Measurements from ENCODE around the gene NRF1.

DNA sequence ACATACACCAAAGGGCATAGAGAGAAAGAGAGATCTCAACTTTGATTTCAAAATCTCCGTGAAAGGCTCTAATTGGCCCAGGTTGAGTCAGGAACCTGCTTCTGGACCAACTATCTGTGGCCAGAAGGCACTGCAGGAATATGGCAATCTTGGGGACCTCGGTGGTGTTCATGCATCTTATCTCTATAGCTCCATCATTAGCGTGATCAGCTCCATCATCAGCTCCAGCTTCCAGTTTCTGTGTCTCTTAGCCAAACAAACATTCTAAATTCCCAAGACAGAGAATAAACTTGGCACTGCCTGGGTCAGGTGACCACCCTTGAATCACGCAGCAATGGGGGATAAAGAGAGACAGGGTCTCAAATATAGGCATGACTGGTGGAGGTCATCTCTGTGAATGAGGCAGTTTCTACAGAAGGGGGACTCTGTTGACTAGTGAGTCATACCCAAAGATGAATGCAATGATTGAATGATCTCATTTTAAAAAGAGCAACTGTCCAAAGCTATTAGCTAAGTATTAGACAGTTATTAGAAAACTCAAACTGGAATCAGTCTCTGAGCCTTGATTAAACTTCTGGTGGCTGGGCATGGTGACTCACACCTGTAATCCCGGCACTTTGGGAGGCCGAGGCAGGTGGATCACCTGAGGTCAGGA lies 5.4 kb upstream of the NRF1 start:
- TF ChIP-seq MAX (IDR thresholded peaks at IDR 0.05; ENCODE audit: low read depth, low read length): no peak
- TF ChIP-seq, protein P1, sequence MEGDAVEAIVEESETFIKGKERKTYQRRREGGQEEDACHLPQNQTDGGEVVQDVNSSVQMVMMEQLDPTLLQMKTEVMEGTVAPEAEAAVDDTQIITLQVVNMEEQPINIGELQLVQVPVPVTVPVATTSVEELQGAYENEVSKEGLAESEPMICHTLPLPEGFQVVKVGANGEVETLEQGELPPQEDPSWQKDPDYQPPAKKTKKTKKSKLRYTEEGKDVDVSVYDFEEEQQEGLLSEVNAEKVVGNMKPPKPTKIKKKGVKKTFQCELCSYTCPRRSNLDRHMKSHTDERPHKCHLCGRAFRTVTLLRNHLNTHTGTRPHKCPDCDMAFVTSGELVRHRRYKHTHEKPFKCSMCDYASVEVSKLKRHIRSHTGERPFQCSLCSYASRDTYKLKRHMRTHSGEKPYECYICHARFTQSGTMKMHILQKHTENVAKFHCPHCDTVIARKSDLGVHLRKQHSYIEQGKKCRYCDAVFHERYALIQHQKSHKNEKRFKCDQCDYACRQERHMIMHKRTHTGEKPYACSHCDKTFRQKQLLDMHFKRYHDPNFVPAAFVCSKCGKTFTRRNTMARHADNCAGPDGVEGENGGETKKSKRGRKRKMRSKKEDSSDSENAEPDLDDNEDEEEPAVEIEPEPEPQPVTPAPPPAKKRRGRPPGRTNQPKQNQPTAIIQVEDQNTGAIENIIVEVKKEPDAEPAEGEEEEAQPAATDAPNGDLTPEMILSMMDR (IDR thresholded peaks at IDR 0.05; ENCODE audit: low read depth, low read length): no peak
- TF ChIP-seq POLR2A (IDR thresholded peaks at IDR 0.05; ENCODE audit: extremely low read depth, insufficient read length): no peak
